SK-N-SH treated with all-trans-retinoic acid at 6 μM for 48 hours (cell line): Measurements from ENCODE around the gene NOSIP.

ENCODE experiments used
- ARNTL ChIP-seq: fragments of 450-650 bp; formaldehyde crosslinking; IDR thresholded peaks from 2 replicates; pipeline ENCODE4 v1.5.0; 2020; ENCODE audit warnings: low read depth, mild to moderate bottlenecking, moderate library complexity, borderline replicate concordance
- BACH2 ChIP-seq: fragments of 250-450 bp; sonication (Bioruptor Pico); IDR thresholded peaks from 2 replicates; pipeline ENCODE4 v1.9.0; 2021; ENCODE audit warnings: mild to moderate bottlenecking, borderline replicate concordance
- CREB5 ChIP-seq: fragments of 250-450 bp; sonication (Bioruptor Pico); IDR thresholded peaks from 2 replicates; pipeline ENCODE4 v1.5.1; 2020; ENCODE audit warnings: low read depth, mild to moderate bottlenecking, moderate library complexity
- CSDC2 ChIP-seq: fragments of 250-450 bp; sonication (Bioruptor Pico); IDR thresholded peaks from 2 replicates; pipeline ENCODE4 v1.5.0; 2020; ENCODE audit warnings: mild to moderate bottlenecking, moderate library complexity
- GLIS3 ChIP-seq: fragments of 250-450 bp; sonication (Bioruptor Pico); IDR thresholded peaks from 2 replicates; pipeline ENCODE4 v1.5.0; 2020; ENCODE audit warnings: mild to moderate bottlenecking, moderate library complexity
- OSR1 ChIP-seq: fragments of 250-450 bp; sonication (Bioruptor Pico); IDR thresholded peaks from 2 replicates; pipeline ENCODE4 v1.8.0; 2022; ENCODE audit warnings: moderate library complexity, mild to moderate bottlenecking, inconsistent platforms
- PATZ1 ChIP-seq: fragments of 250-450 bp; sonication (Bioruptor Pico); IDR thresholded peaks from 2 replicates; pipeline ENCODE4 v1.8.0; 2020; ENCODE audit warnings: mild to moderate bottlenecking, moderate library complexity, borderline replicate concordance
- TCF4 ChIP-seq: fragments of 250-450 bp; sonication (Bioruptor Pico); IDR thresholded peaks from 2 replicates; pipeline ENCODE4 v1.8.0; 2021; ENCODE audit warnings: mild to moderate bottlenecking, moderate library complexity, borderline replicate concordance
- TOX ChIP-seq: fragments of 250-450 bp; sonication (Bioruptor Pico); IDR thresholded peaks from 2 replicates; pipeline ENCODE4 v1.8.0; 2021; ENCODE audit warnings: mild to moderate bottlenecking, moderate library complexity, borderline replicate concordance
- ZC3H10 ChIP-seq: fragments of 250-450 bp; sonication (Bioruptor Pico); IDR thresholded peaks from 2 replicates; pipeline ENCODE4 v1.5.1; 2021; ENCODE audit warnings: mild to moderate bottlenecking, moderate library complexity
- ZFP3 ChIP-seq: fragments of 250-450 bp; sonication (Bioruptor Pico); IDR thresholded peaks from 2 replicates; pipeline ENCODE4 v1.5.0; 2020; ENCODE audit warnings: mild to moderate bottlenecking, moderate library complexity
- ZFP30 ChIP-seq: fragments of 450-650 bp; formaldehyde crosslinking; IDR thresholded peaks from 2 replicates; pipeline ENCODE4 v1.5.0; 2022; ENCODE audit warnings: mild to moderate bottlenecking, moderate library complexity
- ZNF565 ChIP-seq: fragments of 450-650 bp; formaldehyde crosslinking; conservative IDR thresholded peaks from 2 replicates; pipeline ENCODE4 v1.5.0; 2020; ENCODE audit warnings: low read depth, mild to moderate bottlenecking, moderate library complexity
- TF ChIP-seq, protein P1 (sequence below): fragments of 250-450 bp; sonication (Bioruptor Pico); IDR thresholded peaks from 2 replicates; pipeline ENCODE4 v1.5.0; 2020; ENCODE audit warnings: mild to moderate bottlenecking, moderate library complexity

DNA sequence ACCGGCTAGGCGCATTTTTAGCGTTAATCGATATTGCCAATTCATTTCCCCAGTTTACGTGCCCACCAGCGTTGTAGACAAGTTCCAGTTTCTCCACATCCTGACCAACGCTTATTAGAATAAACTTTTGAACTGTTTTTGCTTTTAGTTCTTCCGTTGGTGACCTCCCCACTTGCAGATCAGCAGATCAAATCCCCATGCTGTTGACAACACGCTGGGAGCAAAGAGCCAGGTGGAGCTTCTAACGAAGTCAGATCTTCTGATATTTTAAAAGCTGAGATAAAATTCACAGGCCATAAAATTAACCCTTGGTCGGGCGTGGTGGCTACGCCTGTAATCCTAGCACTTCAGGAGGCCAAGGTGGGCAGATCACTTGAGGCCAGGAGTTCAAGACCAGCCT is 31.3 kb downstream of the NOSIP start:
- no peak for TF ChIP-seq ZFP3 (CRISPR knock-in tag)
- TF ChIP-seq, protein P1, sequence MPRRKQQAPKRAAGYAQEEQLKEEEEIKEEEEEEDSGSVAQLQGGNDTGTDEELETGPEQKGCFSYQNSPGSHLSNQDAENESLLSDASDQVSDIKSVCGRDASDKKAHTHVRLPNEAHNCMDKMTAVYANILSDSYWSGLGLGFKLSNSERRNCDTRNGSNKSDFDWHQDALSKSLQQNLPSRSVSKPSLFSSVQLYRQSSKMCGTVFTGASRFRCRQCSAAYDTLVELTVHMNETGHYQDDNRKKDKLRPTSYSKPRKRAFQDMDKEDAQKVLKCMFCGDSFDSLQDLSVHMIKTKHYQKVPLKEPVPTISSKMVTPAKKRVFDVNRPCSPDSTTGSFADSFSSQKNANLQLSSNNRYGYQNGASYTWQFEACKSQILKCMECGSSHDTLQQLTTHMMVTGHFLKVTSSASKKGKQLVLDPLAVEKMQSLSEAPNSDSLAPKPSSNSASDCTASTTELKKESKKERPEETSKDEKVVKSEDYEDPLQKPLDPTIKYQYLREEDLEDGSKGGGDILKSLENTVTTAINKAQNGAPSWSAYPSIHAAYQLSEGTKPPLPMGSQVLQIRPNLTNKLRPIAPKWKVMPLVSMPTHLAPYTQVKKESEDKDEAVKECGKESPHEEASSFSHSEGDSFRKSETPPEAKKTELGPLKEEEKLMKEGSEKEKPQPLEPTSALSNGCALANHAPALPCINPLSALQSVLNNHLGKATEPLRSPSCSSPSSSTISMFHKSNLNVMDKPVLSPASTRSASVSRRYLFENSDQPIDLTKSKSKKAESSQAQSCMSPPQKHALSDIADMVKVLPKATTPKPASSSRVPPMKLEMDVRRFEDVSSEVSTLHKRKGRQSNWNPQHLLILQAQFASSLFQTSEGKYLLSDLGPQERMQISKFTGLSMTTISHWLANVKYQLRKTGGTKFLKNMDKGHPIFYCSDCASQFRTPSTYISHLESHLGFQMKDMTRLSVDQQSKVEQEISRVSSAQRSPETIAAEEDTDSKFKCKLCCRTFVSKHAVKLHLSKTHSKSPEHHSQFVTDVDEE (CRISPR knock-in tag): no peak
- TF ChIP-seq ZNF565 (CRISPR knock-in tag): no peak
- no peak for TF ChIP-seq PATZ1 (CRISPR knock-in tag)
- no peak for TF ChIP-seq TOX
- TF ChIP-seq OSR1 (CRISPR knock-in tag): no peak
- no peak for TF ChIP-seq CSDC2
- TF ChIP-seq ARNTL (CRISPR knock-in tag): no peak
- no peak for TF ChIP-seq CREB5
- TF ChIP-seq GLIS3 (CRISPR knock-in tag): no peak
- TF ChIP-seq BACH2 (CRISPR knock-in tag): no peak
- no peak for TF ChIP-seq ZFP30 (CRISPR knock-in tag)
- no peak for TF ChIP-seq ZC3H10 (CRISPR knock-in tag)
- TF ChIP-seq TCF4 (CRISPR knock-in tag): no peak
